Fibroblast of mammary gland (primary cell): ENCODE measurements around the gene TRPM1.

Experiments used
- DNase-seq: peaks from one replicate; pipeline ENCODE4 v3.0.0-alpha.2; 2010; ENCODE audit warnings: low read depth
- H3K4me3 ChIP-seq: 2 replicates; pipeline ENCODE4 v1.5.1; 2011; ENCODE audit warnings: low read depth, mild to moderate bottlenecking, low read length, moderate library complexity; ENCODE audit not compliant: control insufficient read depth
- CTCF ChIP-seq: conservative IDR thresholded peaks from 2 replicates; pipeline ENCODE4 v1.5.1; 2011; ENCODE audit warnings: low read depth, low read length, inconsistent platforms; ENCODE audit not compliant: control insufficient read depth, insufficient read depth

The TRPM1 gene

GRCh38 chr15:31133890-31134289, 32.4 kb upstream of the TRPM1 start:
- no peak overlapping the region for H3K4me3 ChIP-seq
- no peak for TF ChIP-seq CTCF
- no peak for DNase-seq

- no peak for TF ChIP-seq CTCF
- H3K4me3 ChIP-seq = no peak overlapping the region
Observed at GRCh38 chr15:31131853-31132375, 30.4 kb upstream of the TRPM1 start.

GRCh38 chr15:31130576-31131237, 29.2 kb upstream of the TRPM1 start:
- no peak for DNase-seq
- TF ChIP-seq CTCF = no peak
- H3K4me3 ChIP-seq = no peak overlapping the region

More at GRCh38 chr15:31131853-31132375, 30.4 kb upstream of the TRPM1 start:
- DNase-seq = no peak

GRCh38 chr15:31129769-31130303, 28.3 kb upstream of the TRPM1 start:
- no peak overlapping the region for H3K4me3 ChIP-seq
- DNase-seq = no peak
- TF ChIP-seq CTCF = no peak

GRCh38 chr15:31128919-31129768, 27.6 kb upstream of the TRPM1 start:
- H3K4me3 ChIP-seq = no peak overlapping the region

More at GRCh38 chr15:31128919-31129768, 27.6 kb upstream of the TRPM1 start:
- peak; percentile 97 for TF ChIP-seq CTCF
- peak; percentile 59 for DNase-seq
